Activated T-cell treated with anti-CD3 and anti-CD28 coated beads, Interleukin-2, amount 50 U/mL, for 1 hour (primary cell): ENCODE results near the gene TWNK.
"Not testable (repeated sequence)": the region's sequence is repeated elsewhere in the genome, so short reads cannot be mapped to it uniquely, and the experiment has no call there.

Experiments
- DNase-seq: peaks from one replicate; pipeline ENCODE4 v3.0.0-alpha.2; 2020

The TWNK gene

DNA sequence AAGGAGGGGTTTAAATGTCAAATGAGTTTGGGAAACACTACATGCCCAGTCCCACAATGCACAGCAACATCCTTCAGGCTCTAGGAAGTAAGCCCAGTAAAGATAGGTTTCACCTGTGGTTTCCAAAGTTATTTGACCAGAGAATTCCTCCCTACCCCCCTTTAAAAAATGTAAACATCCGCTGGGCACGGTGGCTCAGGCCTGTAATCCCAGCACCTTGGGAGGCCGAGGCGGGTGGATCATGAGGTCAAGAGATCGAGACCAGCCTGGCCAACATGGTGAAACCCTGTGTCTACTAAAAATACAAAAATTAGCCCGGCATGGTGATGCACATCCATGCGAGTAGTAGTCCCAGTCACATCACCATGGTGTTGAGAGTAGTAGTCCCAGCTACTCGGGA lies 11.9 kb upstream of the TWNK start:
- not testable (repeated sequence) for DNase-seq

DNA sequence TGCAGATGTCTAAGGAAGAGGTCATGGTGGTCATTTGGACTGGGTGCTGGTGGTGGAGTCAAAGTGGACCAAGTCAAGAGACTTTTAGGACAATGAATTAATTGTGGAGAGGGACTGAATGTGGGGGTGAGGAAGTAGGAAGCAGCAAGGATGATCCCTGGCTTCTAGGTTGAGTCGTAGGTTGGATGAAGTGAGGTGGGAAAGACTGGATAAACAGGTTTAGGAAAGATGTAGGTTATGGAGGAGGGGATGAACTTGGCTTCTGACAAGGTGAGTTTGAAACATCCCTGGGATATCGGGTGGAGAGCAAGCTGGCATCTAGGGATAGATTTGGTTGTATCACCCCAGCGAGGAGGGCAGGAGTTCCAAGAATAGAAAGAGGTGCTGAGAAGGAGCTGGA lies 10.4 kb upstream of the TWNK start:
- no peak for DNase-seq

DNA sequence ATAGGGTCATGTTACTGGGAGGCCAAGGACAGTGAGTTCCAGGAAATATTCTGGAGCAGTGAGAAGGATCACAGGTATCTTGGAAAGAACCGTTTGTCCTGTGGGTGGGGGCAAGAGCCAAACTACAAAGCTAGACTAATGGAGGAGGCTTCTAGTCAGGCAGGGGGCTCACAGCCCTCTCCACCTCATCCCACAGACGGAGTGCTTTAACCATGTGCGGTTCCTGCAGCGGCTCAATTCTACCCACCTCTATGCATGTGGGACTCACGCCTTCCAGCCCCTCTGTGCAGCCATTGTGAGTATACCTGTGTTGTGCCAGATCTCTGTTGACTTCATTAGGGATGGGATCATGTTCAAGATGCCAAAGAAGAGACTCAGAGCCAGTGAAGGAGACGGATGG lies 9.9 kb upstream of the TWNK start:
- DNase-seq = no peak

GRCh38 chr10:100978121-100978900 lies 9.0 kb upstream of the TWNK start:
- no peak for DNase-seq

GRCh38 chr10:100978901-100979195 lies 8.5 kb upstream of the TWNK start:
- DNase-seq = no peak

DNA sequence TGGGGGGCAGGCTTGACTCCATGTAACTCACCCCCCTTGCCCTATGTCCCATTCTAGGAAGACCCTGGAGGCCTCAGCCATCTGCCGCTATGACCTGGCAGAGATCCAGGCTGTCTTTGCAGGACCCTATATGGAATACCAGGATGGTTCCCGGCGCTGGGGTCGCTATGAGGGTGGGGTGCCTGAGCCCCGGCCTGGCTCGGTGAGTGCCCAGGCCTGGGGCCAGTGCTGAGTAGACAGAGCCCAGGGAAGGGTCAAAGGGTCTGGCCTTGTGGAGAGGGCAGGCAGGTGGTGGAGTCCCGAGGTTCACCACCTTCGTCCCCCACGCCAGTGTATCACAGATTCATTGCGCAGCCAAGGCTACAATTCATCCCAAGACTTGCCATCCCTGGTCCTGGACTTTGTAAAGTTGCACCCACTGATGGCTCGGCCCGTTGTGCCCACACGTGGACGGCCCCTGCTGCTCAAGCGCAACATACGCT lies 7.5 kb upstream of the TWNK start:
- DNase-seq = no peak

DNA sequence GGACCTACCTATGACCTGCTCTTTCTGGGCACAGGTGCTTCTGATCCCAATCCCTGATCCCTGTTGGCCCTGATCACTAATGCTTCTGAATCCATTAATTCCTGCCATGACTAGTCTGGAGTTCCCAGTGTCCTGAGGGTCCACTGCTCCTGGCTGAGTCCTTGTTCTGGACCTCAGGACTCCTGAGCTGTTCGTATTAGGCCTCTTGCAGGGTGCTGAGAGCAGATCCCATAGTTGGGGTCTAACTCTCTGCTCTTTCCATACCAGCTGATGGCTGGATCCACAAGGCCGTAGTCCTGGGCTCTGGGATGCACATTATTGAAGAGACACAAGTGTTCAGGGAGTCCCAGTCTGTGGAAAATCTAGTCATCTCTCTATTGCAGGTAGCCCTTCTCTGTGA lies 7.0 kb upstream of the TWNK start:
- no peak for DNase-seq

DNA sequence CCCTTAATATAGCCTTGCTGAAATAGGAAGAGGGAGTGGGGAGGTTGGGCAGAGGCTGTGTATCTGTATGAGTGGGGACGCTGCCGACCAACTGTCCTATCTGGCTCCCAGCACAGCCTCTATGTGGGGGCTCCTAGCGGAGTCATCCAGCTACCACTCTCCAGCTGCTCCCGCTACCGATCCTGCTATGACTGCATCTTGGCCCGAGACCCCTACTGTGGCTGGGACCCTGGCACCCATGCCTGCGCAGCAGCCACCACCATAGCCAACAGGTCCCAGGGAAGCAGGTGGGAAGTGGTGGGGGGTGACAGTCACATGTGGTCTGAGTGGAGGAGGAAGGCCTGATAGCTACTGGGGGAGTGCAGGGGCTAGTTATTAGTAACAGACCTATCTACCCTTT lies 6.6 kb upstream of the TWNK start:
- no peak for DNase-seq

DNA sequence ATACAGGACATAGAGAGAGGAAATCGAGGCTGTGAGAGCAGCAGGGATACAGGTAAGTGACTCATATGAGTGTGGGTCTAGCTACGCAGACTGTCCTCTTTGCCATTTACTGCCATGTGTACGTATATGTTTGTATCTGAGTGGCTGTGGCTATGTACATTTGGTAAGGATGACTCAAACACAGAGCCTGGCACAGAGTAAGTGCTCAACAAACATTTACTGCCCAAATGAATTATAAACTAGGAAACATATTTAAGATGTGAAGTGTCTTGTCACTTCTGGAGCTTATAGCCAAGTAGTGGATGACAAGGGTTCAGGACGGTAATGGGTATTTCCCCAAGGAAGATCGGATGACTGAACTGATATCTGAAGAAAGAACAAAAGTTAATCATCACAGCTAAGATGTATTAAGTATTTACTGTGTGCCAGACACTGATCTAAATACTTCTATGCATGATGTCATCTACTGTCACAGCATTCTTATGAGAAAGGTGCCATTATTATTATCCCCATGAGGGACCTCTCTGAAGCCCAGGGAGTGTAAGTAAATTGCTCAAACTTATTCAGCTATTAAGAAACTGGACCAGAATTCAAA lies 6.1 kb upstream of the TWNK start:
- no peak for DNase-seq

DNA sequence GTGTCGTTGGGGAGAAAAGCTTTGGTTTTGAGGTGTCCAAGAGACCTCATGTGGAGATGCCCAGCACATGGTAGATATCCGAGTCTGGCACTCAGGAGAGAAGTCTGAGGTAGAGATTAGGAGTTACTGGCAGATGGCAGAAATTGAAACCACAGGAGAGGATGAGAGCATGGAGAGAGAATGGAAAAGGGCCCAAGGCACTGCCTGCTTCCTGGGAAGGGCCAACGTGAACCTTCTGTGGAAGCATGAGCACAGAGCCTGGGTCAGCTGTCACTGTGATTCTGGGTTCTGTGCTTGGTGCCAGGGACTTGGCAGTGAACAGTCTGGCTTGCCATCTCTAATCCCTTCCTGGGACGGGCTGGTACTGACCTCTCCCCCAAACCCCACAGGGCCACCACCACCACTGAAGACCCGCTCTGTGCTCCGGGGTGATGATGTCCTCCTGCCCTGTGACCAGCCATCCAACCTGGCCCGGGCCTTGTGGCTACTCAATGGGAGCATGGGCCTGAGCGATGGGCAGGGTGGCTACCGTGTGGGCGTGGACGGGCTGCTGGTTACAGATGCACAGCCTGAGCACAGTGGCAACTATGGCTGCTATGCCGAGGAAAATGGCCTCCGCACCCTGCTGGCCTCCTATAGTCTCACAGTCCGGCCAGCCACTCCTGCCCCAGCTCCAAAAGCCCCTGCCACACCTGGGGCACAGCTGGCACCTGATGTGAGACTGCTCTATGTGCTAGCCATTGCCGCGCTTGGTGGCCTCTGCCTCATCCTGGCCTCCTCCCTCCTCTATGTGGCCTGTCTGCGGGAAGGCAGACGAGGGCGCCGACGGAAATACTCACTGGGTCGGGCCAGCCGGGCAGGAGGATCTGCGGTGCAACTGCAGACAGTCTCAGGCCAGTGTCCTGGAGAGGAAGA lies 4.2 kb upstream of the TWNK start:
- peak; percentile 10 for DNase-seq

- DNase-seq = peak; percentile 3
Observed at GRCh38 chr10:100983868-100984671, 3.3 kb upstream of the TWNK start.

GRCh38 chr10:100984672-100985177 lies 2.6 kb upstream of the TWNK start:
- DNase-seq = peak; percentile 10

GRCh38 chr10:100985336-100985735 lies 2.0 kb upstream of the TWNK start:
- DNase-seq = peak; percentile 7

GRCh38 chr10:100986623-100986951 lies 756 bp upstream of the TWNK start:
- DNase-seq = peak; percentile 21

GRCh38 chr10:100987685-100988049 lies 324 bp downstream of the TWNK start:
- DNase-seq = no peak

- no peak for DNase-seq
Observed at GRCh38 chr10:100988166-100988565, 823 bp downstream of the TWNK start.

- no peak for DNase-seq
Observed at GRCh38 chr10:100989088-100989487, 1.7 kb downstream of the TWNK start.

GRCh38 chr10:100993986-100994708 lies 6.8 kb downstream of the TWNK start:
- DNase-seq = no peak

DNA sequence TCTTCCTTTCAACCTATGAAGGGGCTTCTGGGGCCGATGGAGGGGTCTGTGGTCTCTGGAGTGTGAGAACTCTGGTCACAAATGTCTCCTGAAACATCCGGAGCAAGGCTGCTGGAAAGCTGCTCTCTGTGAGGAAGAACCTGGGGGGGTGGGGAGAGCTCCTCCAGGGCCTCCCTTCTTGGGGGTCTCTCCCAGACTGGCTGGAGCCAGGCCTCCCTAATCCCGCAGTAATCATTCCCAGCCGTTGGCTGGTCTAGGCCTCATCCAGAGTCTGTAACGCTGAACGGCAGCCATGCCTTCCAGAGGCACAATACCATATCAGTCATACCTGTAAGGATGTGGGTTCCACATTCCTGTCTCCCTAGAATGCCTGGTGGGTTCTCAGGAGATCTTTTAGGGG lies 7.8 kb downstream of the TWNK start:
- no peak for DNase-seq

- DNase-seq = peak; percentile 58
Observed at GRCh38 chr10:100996678-100997359, 9.5 kb downstream of the TWNK start.

- peak; percentile 83 for DNase-seq
Observed at GRCh38 chr10:100997360-100998182, 10.2 kb downstream of the TWNK start.
